GM13977 (cell line): ENCODE results near the gene MED13L.
"Not testable (repeated sequence)": the region's sequence is repeated elsewhere in the genome, so short reads cannot be mapped to it uniquely, and the experiment has no call there.

Source experiments
- DNase-seq: peaks from one replicate; pipeline ENCODE4 v3.0.0; 2012; ENCODE audit warnings: low spot score
- in situ Hi-C: fragments of 300-500 bp; cut with MboI; formaldehyde crosslinking; loops from one replicate; pipeline ENCODE4 v1.12.0; 2022; ENCODE audit warnings: low sequenced_read_pairs, low pct_unique_long_range_greater_than_20kb, mixed read lengths, inconsistent platforms; ENCODE audit not compliant: unreplicated experiment
- TF ChIP-seq, protein P1 (sequence below): IDR thresholded peaks from 2 replicates; pipeline ENCODE4 v1.5.1; 2012; ENCODE audit warnings: mild to moderate bottlenecking, control low read depth; ENCODE audit not compliant: insufficient read depth; ENCODE audit errors: extremely low read depth, missing control alignments

Gene MED13L

DNA sequence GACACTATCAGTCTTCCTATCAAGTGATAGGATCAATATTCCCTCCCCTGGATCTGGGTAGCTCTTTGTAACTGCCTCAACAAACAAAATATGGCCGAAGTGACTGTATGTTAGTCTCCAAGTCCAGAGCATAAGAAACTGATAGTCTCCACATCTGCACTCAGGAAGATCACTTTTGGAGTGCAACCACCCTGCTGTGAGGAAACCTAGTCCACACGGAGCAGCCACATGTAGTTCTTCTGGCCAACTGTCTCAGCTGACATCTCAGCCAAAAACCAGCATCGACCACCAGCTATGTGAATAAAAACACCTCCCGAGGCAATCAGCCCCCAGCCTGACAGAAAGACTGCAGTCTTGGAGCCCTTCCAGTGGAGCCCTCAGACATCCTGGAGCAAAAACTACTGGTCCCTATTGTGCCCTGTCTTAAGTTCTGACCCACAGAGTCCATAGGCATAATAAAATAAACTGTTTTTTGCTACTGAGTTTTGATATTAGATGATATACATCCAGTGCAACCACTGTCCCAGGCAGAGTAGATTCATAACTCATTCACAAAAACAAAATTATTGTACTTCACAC, 143.8 kb downstream of the MED13L start:
- TF ChIP-seq, protein P1, sequence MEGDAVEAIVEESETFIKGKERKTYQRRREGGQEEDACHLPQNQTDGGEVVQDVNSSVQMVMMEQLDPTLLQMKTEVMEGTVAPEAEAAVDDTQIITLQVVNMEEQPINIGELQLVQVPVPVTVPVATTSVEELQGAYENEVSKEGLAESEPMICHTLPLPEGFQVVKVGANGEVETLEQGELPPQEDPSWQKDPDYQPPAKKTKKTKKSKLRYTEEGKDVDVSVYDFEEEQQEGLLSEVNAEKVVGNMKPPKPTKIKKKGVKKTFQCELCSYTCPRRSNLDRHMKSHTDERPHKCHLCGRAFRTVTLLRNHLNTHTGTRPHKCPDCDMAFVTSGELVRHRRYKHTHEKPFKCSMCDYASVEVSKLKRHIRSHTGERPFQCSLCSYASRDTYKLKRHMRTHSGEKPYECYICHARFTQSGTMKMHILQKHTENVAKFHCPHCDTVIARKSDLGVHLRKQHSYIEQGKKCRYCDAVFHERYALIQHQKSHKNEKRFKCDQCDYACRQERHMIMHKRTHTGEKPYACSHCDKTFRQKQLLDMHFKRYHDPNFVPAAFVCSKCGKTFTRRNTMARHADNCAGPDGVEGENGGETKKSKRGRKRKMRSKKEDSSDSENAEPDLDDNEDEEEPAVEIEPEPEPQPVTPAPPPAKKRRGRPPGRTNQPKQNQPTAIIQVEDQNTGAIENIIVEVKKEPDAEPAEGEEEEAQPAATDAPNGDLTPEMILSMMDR, result no peak
- in situ Hi-C loops, result no loop called here
- DNase-seq, result no peak

DNA sequence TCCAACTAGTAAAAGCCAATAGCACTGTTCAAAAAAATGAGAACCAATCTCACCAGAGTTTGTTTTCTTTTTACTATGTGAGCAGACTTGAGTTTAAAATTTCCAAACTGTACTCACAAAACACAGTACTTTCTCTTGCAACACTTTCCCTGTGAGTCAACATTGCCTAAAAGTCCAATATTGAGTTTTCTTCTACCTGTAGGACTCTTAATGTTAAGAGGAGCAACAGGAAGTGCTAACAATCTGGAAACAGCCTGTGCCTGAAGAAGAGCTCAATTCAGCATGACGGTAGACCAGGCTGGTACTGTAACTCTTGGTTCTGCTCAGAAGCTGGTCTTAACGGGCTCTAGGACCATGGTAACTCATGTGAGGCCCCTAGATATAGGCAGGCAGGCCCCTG, 144.3 kb downstream of the MED13L start:
- TF ChIP-seq, protein P1, result no peak
- in situ Hi-C loops, result no loop called here
- DNase-seq, result no peak

DNA sequence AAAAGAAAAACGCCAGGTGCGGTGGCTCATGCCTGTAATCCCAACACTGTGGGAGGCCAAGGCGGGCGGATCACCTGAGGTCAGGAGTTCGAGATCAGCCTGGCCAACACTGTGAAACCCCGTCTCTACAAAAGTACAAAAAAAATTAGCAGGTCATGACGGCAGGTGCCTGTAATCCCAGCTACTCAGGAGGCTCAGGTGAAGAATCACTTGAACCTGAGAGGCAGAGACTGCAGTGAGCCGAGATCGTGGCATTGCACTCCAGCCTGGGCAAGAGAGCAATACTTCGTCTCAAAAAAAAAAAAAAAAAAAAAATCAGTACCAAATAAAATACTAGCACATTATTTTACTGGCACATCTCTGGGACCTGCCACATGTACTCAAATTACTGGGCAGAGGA, 145.5 kb downstream of the MED13L start:
- in situ Hi-C loops, DNase-seq: not testable (repeated sequence)

- TF ChIP-seq, protein P1, result no peak
- in situ Hi-C loops, result no loop called here
Measured at GRCh38 chr12:116131176-116131575, 146.3 kb downstream of the MED13L start.

DNA sequence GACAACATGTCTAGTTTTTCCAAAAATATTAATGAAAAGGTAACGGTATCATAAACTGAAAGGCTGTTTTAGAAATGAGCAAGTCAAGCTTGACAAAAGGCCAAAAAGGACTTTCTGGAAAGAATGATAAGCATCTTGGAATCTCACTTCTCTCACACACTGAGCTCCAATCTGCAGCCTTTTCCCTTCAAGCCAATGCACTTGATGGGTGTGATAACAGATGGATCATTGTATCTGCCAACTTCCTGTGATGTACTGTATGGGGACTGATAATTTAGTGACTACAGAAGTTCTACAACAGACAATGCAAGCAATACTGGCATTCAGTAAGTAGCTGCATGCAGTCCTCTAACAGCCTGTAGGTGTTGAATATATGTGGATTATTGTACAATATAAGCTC, 147.1 kb downstream of the MED13L start:
- DNase-seq, result no peak
- in situ Hi-C loops, result no loop called here
- TF ChIP-seq, protein P1, result no peak

More at GRCh38 chr12:116131176-116131575, 146.3 kb downstream of the MED13L start:
- DNase-seq, result no peak

DNA sequence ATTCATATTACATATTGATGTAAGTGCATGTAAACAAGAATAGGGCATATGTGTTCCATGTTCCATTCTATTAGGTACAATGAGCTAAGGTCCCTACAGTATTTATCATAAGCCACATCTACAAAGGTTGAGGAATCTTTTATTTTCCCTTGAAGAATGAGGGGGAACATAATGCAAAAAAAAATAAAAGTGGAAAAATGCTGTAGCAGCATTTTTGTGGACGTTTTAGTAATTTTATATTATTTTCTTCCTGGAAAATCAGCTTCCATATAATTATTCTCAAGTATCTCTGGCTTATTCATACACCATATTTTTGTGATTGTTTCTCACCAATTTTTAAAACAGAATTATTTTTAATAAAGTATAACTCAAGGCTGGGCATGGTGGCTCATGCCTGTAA, 148.7 kb downstream of the MED13L start:
- in situ Hi-C loops, result no loop called here
- DNase-seq, result no peak
- TF ChIP-seq, protein P1, result no peak

DNA sequence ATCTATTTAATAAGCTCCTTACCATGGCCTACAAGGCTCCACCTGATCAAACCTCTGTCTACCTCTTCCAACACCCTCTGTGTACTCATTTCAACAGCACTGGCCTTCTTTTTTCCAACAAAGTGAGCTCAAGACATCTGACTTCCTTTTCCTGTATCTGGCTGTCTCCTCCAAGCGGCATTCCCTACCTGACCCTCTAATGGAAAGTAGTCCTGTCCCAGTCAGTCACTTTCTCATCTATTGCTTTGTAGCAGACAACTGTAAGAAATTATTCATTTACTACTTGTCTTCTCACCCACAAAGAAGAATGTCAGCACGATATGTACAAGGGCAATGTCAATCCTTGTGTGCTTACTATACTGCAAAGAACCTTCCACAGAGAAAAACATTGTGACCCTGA, 149.6 kb downstream of the MED13L start:
- no peak for DNase-seq
- TF ChIP-seq, protein P1, result no peak
- in situ Hi-C loops, result no loop called here
